Skeletal muscle tissue (tissue), 5 donors: Measurements from ENCODE around the gene TRIM28. TPM values are rescaled to one million over a fixed set of nuclear protein-coding genes. Genes with fewer than 3 reads are reported as not detected.
A peak's percentile ranks its signal among the peaks of the same experiment; 100 is the strongest.

Experiments
- H3K27ac ChIP-seq: one replicate; pipeline ENCODE4 v1.7.0; 2013; ENCODE audit warnings: mild to moderate bottlenecking, low read depth, low read length, inconsistent platforms
- H3K27me3 ChIP-seq, 3 donors: one replicate each; pipeline ENCODE4 v1.7.0; 2013; ENCODE audit warnings: low read length in 3 of 3; ENCODE audit not compliant: control insufficient read depth in 3 of 3, insufficient read depth in 3 of 3
- H3K36me3 ChIP-seq, 3 donors: one replicate each; pipeline ENCODE4 v1.7.0; 2013; ENCODE audit warnings: low read length in 3 of 3; ENCODE audit not compliant: control insufficient read depth in 3 of 3, insufficient read depth in 3 of 3
- H3K4me1 ChIP-seq, 3 donors: one replicate each; pipeline ENCODE4 v1.7.0; 2013; ENCODE audit warnings: low read length in 3 of 3, mild to moderate bottlenecking in 3 of 3; ENCODE audit not compliant: control insufficient read depth in 3 of 3, insufficient read depth in 3 of 3
- H3K4me3 ChIP-seq, 3 donors: one replicate each; pipeline ENCODE4 v1.7.0; 2013; ENCODE audit warnings: low read length in 3 of 3
- H3K9ac ChIP-seq, 3 donors: one replicate each; pipeline ENCODE4 v1.7.0; 2013; ENCODE audit warnings: low read length in 3 of 3, mild to moderate bottlenecking in 3 of 3, moderate library complexity in 2 of 3, low read depth in 1 of 3
- H3K9me3 ChIP-seq, 3 donors: one replicate each; pipeline ENCODE4 v1.7.0; 2013; ENCODE audit warnings: low read length in 3 of 3; ENCODE audit not compliant: control insufficient read depth in 3 of 3
- small RNA-seq: library from RNA; depleted of rRNA; stranded (forward); fragments of <200 nt; gene quantifications from one replicate; pipeline ENCODE3, GENCODE V24; 2014
- total RNA-seq: library from RNA; depleted of rRNA; stranded (reverse); fragments of >200 nt; gene quantifications from one replicate; pipeline ENCODE4 v1.2.3, GENCODE V29; 2014
- donor health status: Osteomylitis.

TRIM28 gene
- total RNA-seq, 1 donor from 2014 or later = 277 TPM

DNA sequence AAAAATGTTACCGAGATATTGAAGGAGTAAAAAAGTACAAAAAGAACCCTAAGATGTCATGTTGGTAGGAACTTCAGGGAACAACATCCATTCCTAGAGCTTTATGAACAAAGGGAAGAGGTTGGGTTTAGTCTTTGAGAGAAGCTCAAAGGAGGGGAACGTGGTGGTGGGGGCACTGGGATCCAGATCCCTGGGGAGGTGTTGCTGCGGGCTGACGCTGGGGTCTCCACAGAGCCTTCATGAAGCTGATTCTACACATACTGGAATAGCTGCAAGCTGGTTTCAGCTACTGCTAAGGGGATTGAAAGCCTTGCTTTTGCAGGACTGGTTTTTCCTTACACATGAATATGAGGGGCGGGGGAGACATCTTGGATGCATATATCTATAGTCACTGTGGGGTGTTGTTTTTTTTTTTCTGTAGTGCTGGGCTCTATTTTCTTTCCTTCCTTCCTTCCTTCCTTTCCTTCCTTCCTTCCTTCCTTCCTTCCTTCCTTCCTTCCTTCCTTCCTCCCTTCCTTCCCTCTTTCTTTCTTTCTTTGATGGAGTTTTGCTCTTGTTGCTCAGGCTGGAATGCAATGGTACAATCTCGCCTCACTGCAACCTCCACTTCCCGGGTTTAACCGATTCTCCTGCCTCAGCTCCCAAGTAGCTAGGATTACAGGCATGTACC is 35.7 kb downstream of the TRIM28 start:
- Histone ChIP-seq H3K4me1 (peaks cover 9 to 22% (median 10%) of the 10 kb centered on the region in 3 donors), H3K27ac (no peak overlapping the region), H3K36me3 (peaks cover 7 to 23% (median 20%) of the 10 kb centered on the region in 3 donors), H3K9me3 (no peaks in the 10 kb centered on the region), H3K9ac (no peak overlapping the region), H3K27me3 (no peaks in the 10 kb centered on the region), H3K4me3 (no peak overlapping the region)

- peak overlapping the region in 2 of 3 donors; percentile 62 to 74 for H3K9ac ChIP-seq
- H3K27me3 ChIP-seq = no peaks in the 10 kb centered on the region
- peaks cover 3 to 13% (median 9%) of the 10 kb centered on the region in 3 donors for H3K4me1 ChIP-seq
- H3K9me3 ChIP-seq = no peaks in the 10 kb centered on the region
- H3K4me3 ChIP-seq = no peak overlapping the region
- peak overlapping the region; percentile 66 for H3K27ac ChIP-seq
- peaks cover 7 to 23% (median 20%) of the 10 kb centered on the region in 3 donors for H3K36me3 ChIP-seq
Measured at GRCh38 chr19:58581227-58582141, 37.6 kb downstream of the TRIM28 start.

GRCh38 chr19:58582985-58583384 is 39.1 kb downstream of the TRIM28 start:
- Histone ChIP-seq H3K4me1 (peaks cover 3 to 13% (median 9%) of the 10 kb centered on the region in 3 donors), H3K27ac (no peak overlapping the region), H3K36me3 (peaks cover 7 to 23% (median 20%) of the 10 kb centered on the region in 3 donors), H3K9me3 (no peaks in the 10 kb centered on the region), H3K9ac (no peak overlapping the region), H3K4me3 (no peak overlapping the region), H3K27me3 (no peaks in the 10 kb centered on the region)

GRCh38 chr19:58584498-58585441 is 40.9 kb downstream of the TRIM28 start:
- Histone ChIP-seq H3K27me3 (no peaks in the 10 kb centered on the region), H3K36me3 (peaks cover 7 to 19% (median 18%) of the 10 kb centered on the region in 3 donors), H3K4me1 (peaks cover 3 to 9% (median 9%) of the 10 kb centered on the region in 3 donors), H3K9ac (no peak overlapping the region), H3K27ac (no peak overlapping the region), H3K9me3 (no peaks in the 10 kb centered on the region), H3K4me3 (no peak overlapping the region)

- Histone ChIP-seq H3K36me3 (peaks cover 7 to 19% (median 18%) of the 10 kb centered on the region in 3 donors), H3K9me3 (no peaks in the 10 kb centered on the region), H3K9ac (no peak overlapping the region), H3K4me1 (peaks cover 3 to 9% (median 9%) of the 10 kb centered on the region in 3 donors), H3K27ac (no peak overlapping the region), H3K27me3 (no peaks in the 10 kb centered on the region), H3K4me3 (no peak overlapping the region)
Measured at GRCh38 chr19:58585442-58586132, 41.7 kb downstream of the TRIM28 start.

DNA sequence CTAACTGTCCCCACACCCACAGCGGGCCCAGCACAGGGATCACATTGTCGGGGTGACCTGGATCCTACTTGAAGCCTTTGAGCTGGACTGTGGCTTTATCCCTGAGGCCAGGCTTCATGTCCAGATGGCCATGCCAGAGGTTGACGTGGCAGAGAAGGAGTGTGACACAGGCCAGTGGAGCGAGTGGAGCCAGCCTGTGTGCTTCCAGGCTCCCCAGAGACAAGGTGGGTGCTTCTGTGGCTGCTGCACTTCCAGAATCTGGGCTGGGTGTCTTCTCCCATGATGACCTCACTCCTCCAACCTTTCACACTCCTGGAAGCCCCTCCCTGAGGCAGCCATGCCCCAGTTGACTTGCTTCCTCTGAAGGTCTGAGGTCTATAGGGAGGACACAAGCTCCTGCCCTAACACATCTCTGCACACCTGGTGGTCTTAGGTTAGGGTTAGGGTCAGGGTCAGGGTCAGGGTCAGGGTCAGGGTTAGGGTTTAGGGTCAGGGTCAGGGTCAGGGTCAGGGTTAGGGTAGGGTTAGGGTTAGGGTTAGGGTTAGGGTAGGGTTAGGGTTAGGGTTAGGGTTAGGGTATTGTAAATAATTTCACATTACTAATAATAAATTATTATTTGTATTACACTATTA is 42.4 kb downstream of the TRIM28 start:
- H3K4me1 ChIP-seq = peaks cover 3% of the 10 kb centered on the region in 3 donors
- no peak overlapping the region for H3K27ac ChIP-seq
- peaks cover 7 to 19% (median 18%) of the 10 kb centered on the region in 3 donors for H3K36me3 ChIP-seq
- no peaks in the 10 kb centered on the region for H3K9me3 ChIP-seq
- no peak overlapping the region for H3K4me3 ChIP-seq
- H3K9ac ChIP-seq = no peak overlapping the region
- no peaks in the 10 kb centered on the region for H3K27me3 ChIP-seq

Small RNAs within 50 kb of the gene (small RNA-seq; reads per million reads assigned to genes)
- 0.16 reads per million for gene MIR6807
- not detected for gene RN7SL525P

Other genes with a start within 250 kb of the TRIM28 start
- gene ERVK3-1, start 238.7 kb upstream of the TRIM28 start, total RNA-seq = 14.1 TPM
- gene ZSCAN22, start 217.1 kb upstream of the TRIM28 start, total RNA-seq = 2.6 TPM
- gene A1BG, start 190.6 kb upstream of the TRIM28 start, total RNA-seq = under 0.01 TPM
- 2.1 TPM for gene ZNF497, start 181.3 kb upstream of the TRIM28 start, total RNA-seq
- 0.52 TPM for gene ZNF837, start 163.0 kb upstream of the TRIM28 start, total RNA-seq
- 3,737 TPM for gene RPS5, start 156.8 kb upstream of the TRIM28 start, total RNA-seq
- not detected for gene RNF225, start 148.4 kb upstream of the TRIM28 start, total RNA-seq
- 8.4 TPM for gene ZNF584, start 135.4 kb upstream of the TRIM28 start, total RNA-seq
- 9.9 TPM for gene ZNF132, start 103.9 kb upstream of the TRIM28 start, total RNA-seq
- 5.7 TPM for gene ZNF324B, start 92.4 kb upstream of the TRIM28 start, total RNA-seq
- gene ZNF324, start 77.0 kb upstream of the TRIM28 start, total RNA-seq = 9.9 TPM
- 3.1 TPM for gene ZNF446, start 67.7 kb upstream of the TRIM28 start, total RNA-seq
- 3.1 TPM for gene SLC27A5, start 32.1 kb upstream of the TRIM28 start, total RNA-seq
- 3.7 TPM for gene ZBTB45, start 24.3 kb upstream of the TRIM28 start, total RNA-seq
- gene CHMP2A, start 11.0 kb downstream of the TRIM28 start, total RNA-seq = 68.9 TPM
- 73.6 TPM for gene UBE2M, start 14.5 kb downstream of the TRIM28 start, total RNA-seq
- gene MZF1, start 29.3 kb downstream of the TRIM28 start, total RNA-seq = 6.8 TPM